Measurements from ENCODE around the gene MYB.

The MYB gene

GRCh38 chr6:135268740-135269139, 87.6 kb downstream of the MYB start:
- no peak overlapping the region for H3K9ac ChIP-seq (ENCODE audit: low read depth, low read length, poor library complexity, severe bottlenecking)
- no peak overlapping the region for H3K4me2 ChIP-seq (ENCODE audit: low read depth, low read length, poor library complexity, severe bottlenecking)
- H3F3A ChIP-seq (ENCODE audit: low read depth): no peaks in the 10 kb centered on the region
- peaks cover 51% of the 10 kb centered on the region for H3K4me1 ChIP-seq (ENCODE audit: insufficient read depth, low read length, poor library complexity, severe bottlenecking)
- no peak overlapping the region for H3K4me3 ChIP-seq (ENCODE audit: low read length, poor library complexity, severe bottlenecking)
- no peaks in the 10 kb centered on the region for H3K27me3 ChIP-seq (ENCODE audit: insufficient read depth, low read length, poor library complexity, severe bottlenecking)
- H2AFZ ChIP-seq (ENCODE audit: low read length): no peak overlapping the region
- no peaks in the 10 kb centered on the region for H3K36me3 ChIP-seq (ENCODE audit: insufficient read depth, low read length)
- no peaks in the 10 kb centered on the region for H3K79me2 ChIP-seq (ENCODE audit: insufficient read depth, low read length)
- TF ChIP-seq EZH2phosphoT487 (IDR thresholded peaks at IDR 0.05; ENCODE audit: borderline replicate concordance) (no peak), CTCF (conservative IDR thresholded peaks at IDR 0.05; ENCODE audit: low read length) (no peak)
- H3K9me2 ChIP-seq (replicated peaks; ENCODE audit: low read depth, low read length): no peaks in the 10 kb centered on the region
- H4K20me1 ChIP-seq (ENCODE audit: insufficient read depth, low read length, poor library complexity, severe bottlenecking): no peaks in the 10 kb centered on the region
- H3K9me3 ChIP-seq (ENCODE audit: insufficient read depth, low read depth, low read length): no peaks in the 10 kb centered on the region
